ENCODE results near the gene RNF214.

Gene RNF214

GRCh38 chr11:117334896-117335295 lies 102.4 kb downstream of the RNF214 start:
- Histone ChIP-seq H3K4me1 (ENCODE audit: insufficient read depth, low read length, poor library complexity, severe bottlenecking) (no peaks in the 10 kb centered on the region), H3K36me3 (ENCODE audit: insufficient read depth, low read length) (no peaks in the 10 kb centered on the region), H3K27me3 (ENCODE audit: insufficient read depth, low read length, poor library complexity, severe bottlenecking) (no peaks in the 10 kb centered on the region), H2AFZ (ENCODE audit: low read length) (no peak overlapping the region), H3K4me2 (ENCODE audit: low read depth, low read length, poor library complexity, severe bottlenecking) (no peak overlapping the region), H3K9me2 (replicated peaks; ENCODE audit: low read depth, low read length) (no peaks in the 10 kb centered on the region), H3K4me3 (ENCODE audit: low read length, poor library complexity, severe bottlenecking) (no peak overlapping the region), H3K79me2 (ENCODE audit: insufficient read depth, low read length) (no peaks in the 10 kb centered on the region), H3K9ac (ENCODE audit: low read depth, low read length, poor library complexity, severe bottlenecking) (no peak overlapping the region), H4K20me1 (ENCODE audit: insufficient read depth, low read length, poor library complexity, severe bottlenecking) (no peaks in the 10 kb centered on the region), H3K9me3 (ENCODE audit: insufficient read depth, low read depth, low read length) (no peaks in the 10 kb centered on the region), H3F3A (ENCODE audit: low read depth) (no peaks in the 10 kb centered on the region)
- TF ChIP-seq CTCF (conservative IDR thresholded peaks at IDR 0.05; ENCODE audit: low read length) (no peak), EZH2phosphoT487 (IDR thresholded peaks at IDR 0.05; ENCODE audit: borderline replicate concordance) (no peak)

- H2AFZ ChIP-seq (ENCODE audit: low read length) = no peak overlapping the region
- H4K20me1 ChIP-seq (ENCODE audit: insufficient read depth, low read length, poor library complexity, severe bottlenecking) = no peaks in the 10 kb centered on the region
- no peak overlapping the region for H3K4me3 ChIP-seq (ENCODE audit: low read length, poor library complexity, severe bottlenecking)
- no peaks in the 10 kb centered on the region for H3K9me3 ChIP-seq (ENCODE audit: insufficient read depth, low read depth, low read length)
- H3K27me3 ChIP-seq (ENCODE audit: insufficient read depth, low read length, poor library complexity, severe bottlenecking) = no peaks in the 10 kb centered on the region
- H3K9ac ChIP-seq (ENCODE audit: low read depth, low read length, poor library complexity, severe bottlenecking) = no peak overlapping the region
- no peaks in the 10 kb centered on the region for H3F3A ChIP-seq (ENCODE audit: low read depth)
- no peak for TF ChIP-seq EZH2phosphoT487 (IDR thresholded peaks at IDR 0.05; ENCODE audit: borderline replicate concordance)
- no peak for TF ChIP-seq CTCF (conservative IDR thresholded peaks at IDR 0.05; ENCODE audit: low read length)
- H3K79me2 ChIP-seq (ENCODE audit: insufficient read depth, low read length) = no peaks in the 10 kb centered on the region
- no peaks in the 10 kb centered on the region for H3K9me2 ChIP-seq (replicated peaks; ENCODE audit: low read depth, low read length)
- H3K36me3 ChIP-seq (ENCODE audit: insufficient read depth, low read length) = no peaks in the 10 kb centered on the region
- H3K4me2 ChIP-seq (ENCODE audit: low read depth, low read length, poor library complexity, severe bottlenecking) = no peak overlapping the region
- H3K4me1 ChIP-seq (ENCODE audit: insufficient read depth, low read length, poor library complexity, severe bottlenecking) = no peaks in the 10 kb centered on the region
Observed at GRCh38 chr11:117335399-117335798, 102.9 kb downstream of the RNF214 start.
